Skeletal muscle tissue (tissue), 5 donors: ENCODE results near the gene ENPP1. TPM values are rescaled to one million over a fixed set of nuclear protein-coding genes. Genes with fewer than 3 reads are reported as not detected.

Experiments used
- H3K27ac ChIP-seq: one replicate; pipeline ENCODE4 v1.7.0; 2013; ENCODE audit warnings: mild to moderate bottlenecking, low read depth, low read length, inconsistent platforms
- H3K27me3 ChIP-seq, 3 donors: one replicate each; pipeline ENCODE4 v1.7.0; 2013; ENCODE audit warnings: low read length in 3 of 3; ENCODE audit not compliant: control insufficient read depth in 3 of 3, insufficient read depth in 3 of 3
- H3K36me3 ChIP-seq, 3 donors: one replicate each; pipeline ENCODE4 v1.7.0; 2013; ENCODE audit warnings: low read length in 3 of 3; ENCODE audit not compliant: control insufficient read depth in 3 of 3, insufficient read depth in 3 of 3
- H3K4me1 ChIP-seq, 3 donors: one replicate each; pipeline ENCODE4 v1.7.0; 2013; ENCODE audit warnings: low read length in 3 of 3, mild to moderate bottlenecking in 3 of 3; ENCODE audit not compliant: control insufficient read depth in 3 of 3, insufficient read depth in 3 of 3
- H3K4me3 ChIP-seq, 3 donors: one replicate each; pipeline ENCODE4 v1.7.0; 2013; ENCODE audit warnings: low read length in 3 of 3
- H3K9ac ChIP-seq, 3 donors: one replicate each; pipeline ENCODE4 v1.7.0; 2013; ENCODE audit warnings: low read length in 3 of 3, mild to moderate bottlenecking in 3 of 3, moderate library complexity in 2 of 3, low read depth in 1 of 3
- H3K9me3 ChIP-seq, 3 donors: one replicate each; pipeline ENCODE4 v1.7.0; 2013; ENCODE audit warnings: low read length in 3 of 3; ENCODE audit not compliant: control insufficient read depth in 3 of 3
- small RNA-seq: library from RNA; depleted of rRNA; stranded (forward); fragments of <200 nt; gene quantifications from one replicate; pipeline ENCODE3, GENCODE V24; 2014
- total RNA-seq: library from RNA; depleted of rRNA; stranded (reverse); fragments of >200 nt; gene quantifications from one replicate; pipeline ENCODE4 v1.2.3, GENCODE V29; 2014
- donor health status: Osteomylitis.

ENPP1 gene
- total RNA-seq, 1 donor from 2014 or later = 17.7 TPM

DNA sequence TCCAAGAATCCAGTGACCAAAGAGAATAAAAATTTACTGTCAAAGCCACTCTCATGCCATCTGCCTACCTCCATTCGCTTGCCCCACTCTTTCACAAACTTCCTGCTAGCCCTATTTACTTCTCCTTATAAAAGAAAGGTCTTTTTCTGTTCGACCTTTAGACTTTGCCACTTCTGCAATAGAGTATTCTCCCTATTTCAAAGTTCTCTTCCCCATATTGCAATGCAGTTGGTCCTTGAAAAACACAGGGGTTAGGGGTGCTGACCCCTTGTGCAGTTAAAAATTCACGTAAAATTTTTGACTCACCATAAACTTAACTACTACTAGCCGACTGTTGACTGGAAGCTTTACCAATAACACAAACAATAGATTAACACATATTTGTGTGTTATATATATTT is 128.3 kb downstream of the ENPP1 start:
- Histone ChIP-seq H3K4me1 (peaks cover 0 to 3% (median 0%) of the 10 kb centered on the region in 3 donors), H3K27me3 (no peaks in the 10 kb centered on the region), H3K36me3 (no peaks in the 10 kb centered on the region), H3K4me3 (no peak overlapping the region), H3K27ac (no peak overlapping the region), H3K9me3 (no peaks in the 10 kb centered on the region), H3K9ac (no peak overlapping the region)

DNA sequence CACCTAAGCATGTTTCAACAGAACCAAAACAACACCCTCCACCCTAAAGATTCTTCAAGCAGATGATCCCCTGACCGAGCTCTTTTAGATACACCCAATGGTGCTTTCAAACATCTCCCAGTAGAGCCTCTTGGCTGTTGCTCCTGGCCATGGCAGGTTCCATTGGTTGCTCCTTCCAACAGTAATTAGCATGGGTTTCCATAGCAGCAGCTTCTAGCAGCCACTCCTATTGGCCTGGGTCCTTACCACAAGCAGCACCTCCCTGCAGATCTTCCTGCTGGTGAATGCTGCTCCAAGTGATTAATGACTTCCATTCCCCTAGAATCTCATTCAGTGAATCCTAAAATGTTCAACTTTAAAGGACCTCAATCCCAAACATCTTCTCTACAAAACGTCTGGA is 129.4 kb downstream of the ENPP1 start:
- Histone ChIP-seq H3K4me3 (no peak overlapping the region), H3K9me3 (no peaks in the 10 kb centered on the region), H3K36me3 (no peaks in the 10 kb centered on the region), H3K4me1 (peaks cover 0 to 3% (median 0%) of the 10 kb centered on the region in 3 donors), H3K27ac (peak overlapping the region; percentile 2), H3K27me3 (no peaks in the 10 kb centered on the region), H3K9ac (no peak overlapping the region)

DNA sequence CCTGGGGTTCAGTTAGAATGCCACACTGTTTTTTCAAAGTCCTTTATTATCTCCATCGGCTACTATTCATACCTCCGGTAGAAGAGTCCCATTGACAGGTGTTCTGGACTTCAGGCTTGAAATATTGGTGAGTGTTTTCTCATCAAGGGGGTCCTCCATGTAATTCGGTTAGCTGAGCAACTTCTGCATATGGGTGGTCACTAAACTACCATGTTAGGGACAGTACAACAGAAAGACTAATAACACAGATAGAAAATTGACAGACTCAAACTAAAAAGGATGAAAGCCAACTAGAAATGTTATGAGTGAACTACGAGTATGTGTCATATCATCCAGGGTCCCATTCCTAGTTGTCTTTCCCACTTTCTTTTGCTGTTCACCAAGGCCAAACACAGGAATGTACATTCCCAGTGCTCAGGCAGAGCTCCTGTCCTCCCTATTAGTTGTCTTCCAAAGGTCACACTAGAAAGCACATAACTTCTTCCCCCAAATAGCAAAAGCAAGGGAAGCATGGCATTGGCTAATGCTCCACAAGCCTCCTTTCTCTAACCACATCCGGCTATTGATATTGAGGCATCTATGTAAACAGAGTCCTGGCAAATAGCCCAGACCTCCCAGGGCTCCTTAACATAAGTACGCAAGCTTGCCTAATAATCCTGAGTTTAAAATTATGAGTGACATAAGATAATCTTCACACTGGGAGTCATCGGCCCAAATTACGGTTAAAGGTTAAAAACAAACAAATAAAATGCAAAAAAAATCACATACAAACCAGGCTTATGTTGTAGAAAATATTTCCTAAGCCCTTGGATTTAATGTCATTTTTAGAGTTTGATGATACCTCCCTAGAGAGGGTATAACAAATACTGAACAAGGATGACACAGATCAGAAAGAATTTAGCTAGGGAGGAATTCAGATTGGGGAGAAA is 130.1 kb downstream of the ENPP1 start:
- Histone ChIP-seq H3K9me3 (no peaks in the 10 kb centered on the region), H3K27me3 (no peaks in the 10 kb centered on the region), H3K36me3 (no peaks in the 10 kb centered on the region), H3K4me3 (no peak overlapping the region), H3K27ac (peak overlapping the region; percentile 2), H3K9ac (no peak overlapping the region), H3K4me1 (peaks cover 0 to 3% (median 0%) of the 10 kb centered on the region in 3 donors)

Small RNA genes within 50 kb of the gene (small RNA-seq; reads per million reads assigned to genes)
- gene MIR548H5 (not detected), gene SELENOKP2 (not detected)

Other genes with a start within 250 kb of the ENPP1 start
- 1.0 TPM for gene ARG1, start 234.8 kb upstream of the ENPP1 start, total RNA-seq
- 35.0 TPM for gene MED23, start 179.8 kb upstream of the ENPP1 start, total RNA-seq
- gene ENPP3, start 170.7 kb upstream of the ENPP1 start, total RNA-seq = 1.0 TPM
- gene OR2A4, start 106.6 kb upstream of the ENPP1 start, total RNA-seq = under 0.01 TPM
- not detected for gene CTAGE9, start 97.0 kb upstream of the ENPP1 start, total RNA-seq
- 29.7 TPM for gene CCN2, start 143.4 kb downstream of the ENPP1 start, total RNA-seq